ENCODE results near the gene WFS1.

WFS1 gene

GRCh38 chr4:6299875-6300274 lies 30.2 kb downstream of the WFS1 start:
- no peak for DNase-seq (ENCODE audit: low read depth in 2 of 2)

GRCh38 chr4:6300359-6300758 lies 30.7 kb downstream of the WFS1 start:
- no peak for DNase-seq (ENCODE audit: low read depth in 2 of 2)

GRCh38 chr4:6301051-6301731 lies 31.5 kb downstream of the WFS1 start:
- DNase-seq (ENCODE audit: low read depth in 2 of 2) = no peak

DNA sequence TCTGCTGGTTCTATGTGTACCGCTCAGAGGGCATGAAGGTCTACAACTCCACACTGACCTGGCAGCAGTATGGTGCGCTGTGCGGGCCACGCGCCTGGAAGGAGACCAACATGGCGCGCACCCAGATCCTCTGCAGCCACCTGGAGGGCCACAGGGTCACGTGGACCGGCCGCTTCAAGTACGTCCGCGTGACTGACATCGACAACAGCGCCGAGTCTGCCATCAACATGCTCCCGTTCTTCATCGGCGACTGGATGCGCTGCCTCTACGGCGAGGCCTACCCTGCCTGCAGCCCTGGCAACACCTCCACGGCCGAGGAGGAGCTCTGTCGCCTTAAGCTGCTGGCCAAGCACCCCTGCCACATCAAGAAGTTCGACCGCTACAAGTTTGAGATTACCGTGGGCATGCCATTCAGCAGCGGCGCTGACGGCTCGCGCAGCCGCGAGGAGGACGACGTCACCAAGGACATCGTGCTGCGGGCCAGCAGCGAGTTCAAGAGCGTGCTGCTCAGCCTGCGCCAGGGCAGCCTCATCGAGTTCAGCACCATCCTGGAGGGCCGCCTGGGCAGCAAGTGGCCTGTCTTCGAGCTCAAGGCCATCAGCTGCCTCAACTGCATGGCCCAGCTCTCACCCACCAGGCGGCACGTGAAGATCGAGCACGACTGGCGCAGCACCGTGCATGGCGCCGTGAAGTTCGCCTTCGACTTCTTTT lies 32.2 kb downstream of the WFS1 start:
- no peak for DNase-seq (ENCODE audit: low read depth in 2 of 2)

GRCh38 chr4:6302869-6303268 lies 33.2 kb downstream of the WFS1 start:
- no peak for DNase-seq (ENCODE audit: low read depth in 2 of 2)

DNA sequence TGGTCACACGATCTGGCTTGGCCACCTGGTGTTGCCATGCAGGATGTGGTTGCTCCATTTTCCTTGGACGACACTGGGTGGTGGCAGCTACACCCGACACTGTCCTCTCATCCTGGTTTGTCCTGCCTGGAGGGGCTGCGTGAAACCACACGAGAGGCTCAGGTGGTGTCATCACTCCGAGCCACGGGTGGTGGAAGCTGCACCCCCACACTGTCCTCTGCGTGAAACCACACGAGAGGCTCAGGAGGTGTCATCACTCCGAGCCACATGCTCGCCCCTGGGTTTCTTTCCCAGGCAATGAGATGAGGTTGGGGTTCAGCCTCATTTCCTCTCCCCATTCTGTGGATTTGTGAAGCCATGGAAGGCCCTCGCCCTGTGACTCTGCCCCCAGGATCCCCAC lies 34.3 kb downstream of the WFS1 start:
- no peak for DNase-seq (ENCODE audit: low read depth in 2 of 2)

- no peak for DNase-seq (ENCODE audit: low read depth in 2 of 2)
These were observed 36.6 kb downstream of the WFS1 start for GRCh38 chr4:6306299-6306698.

DNA sequence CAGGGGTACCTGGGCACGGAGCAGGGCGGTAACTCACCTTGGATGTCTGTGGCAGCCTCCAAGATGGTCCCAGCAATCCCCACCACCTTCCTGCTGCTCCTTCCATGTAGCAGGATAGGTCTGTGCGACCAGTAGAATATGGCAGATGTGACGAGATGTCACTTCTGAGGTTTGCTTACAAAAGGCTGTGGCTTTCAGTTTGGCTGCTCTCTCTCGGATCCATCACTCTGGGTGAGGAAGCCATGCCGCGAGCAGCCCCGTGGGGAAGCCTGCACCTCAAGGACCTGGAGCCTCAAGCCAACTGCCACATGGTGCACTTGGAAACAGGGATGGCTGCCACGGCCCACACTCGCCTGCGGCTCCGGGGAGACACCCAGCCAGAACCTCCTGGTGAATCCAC lies 37.6 kb downstream of the WFS1 start:
- no peak for DNase-seq (ENCODE audit: low read depth in 2 of 2)

DNA sequence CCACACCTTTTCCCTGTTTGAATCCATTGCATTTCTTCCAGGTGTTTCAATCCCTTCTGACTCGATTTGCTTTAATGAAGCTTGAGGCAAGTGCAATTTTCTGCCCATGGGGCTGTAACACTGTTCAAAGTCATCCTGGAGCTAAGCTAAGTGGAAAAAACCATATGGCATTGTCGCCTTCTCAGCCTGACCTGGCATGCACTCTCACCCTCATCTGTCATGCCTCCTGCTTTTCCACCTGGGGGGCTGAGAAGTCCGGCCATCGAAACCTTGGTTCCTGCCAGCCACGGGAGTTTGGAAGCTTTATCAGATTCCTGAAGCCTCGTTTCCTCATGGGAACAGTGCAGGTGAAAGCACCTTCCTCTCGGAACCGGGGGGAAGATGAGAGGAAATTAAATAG lies 38.2 kb downstream of the WFS1 start:
- no peak for DNase-seq (ENCODE audit: low read depth in 2 of 2)

- DNase-seq (ENCODE audit: low read depth in 2 of 2) = no peak
These were observed 39.4 kb downstream of the WFS1 start for GRCh38 chr4:6308899-6309643.

DNA sequence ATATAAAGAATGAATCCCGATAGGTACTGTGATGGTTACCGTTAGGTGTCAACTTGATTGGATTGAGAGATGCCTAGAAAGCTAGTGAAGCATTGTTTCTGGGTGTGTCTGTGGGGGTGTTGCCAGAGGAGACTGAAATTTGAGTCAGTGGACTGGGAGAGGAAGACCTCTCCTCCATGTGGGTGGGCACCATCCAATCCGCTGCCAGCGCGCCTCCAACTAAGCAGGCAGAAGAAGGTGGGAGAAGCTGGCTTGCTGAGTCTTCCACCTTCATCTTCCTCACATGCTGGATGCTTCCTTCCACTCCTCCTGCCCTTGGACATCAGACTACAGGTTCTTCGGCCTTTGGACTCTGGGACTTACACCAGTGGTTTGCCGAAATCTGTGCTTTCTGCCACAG lies 40.1 kb downstream of the WFS1 start:
- DNase-seq (ENCODE audit: low read depth in 2 of 2) = no peak

DNA sequence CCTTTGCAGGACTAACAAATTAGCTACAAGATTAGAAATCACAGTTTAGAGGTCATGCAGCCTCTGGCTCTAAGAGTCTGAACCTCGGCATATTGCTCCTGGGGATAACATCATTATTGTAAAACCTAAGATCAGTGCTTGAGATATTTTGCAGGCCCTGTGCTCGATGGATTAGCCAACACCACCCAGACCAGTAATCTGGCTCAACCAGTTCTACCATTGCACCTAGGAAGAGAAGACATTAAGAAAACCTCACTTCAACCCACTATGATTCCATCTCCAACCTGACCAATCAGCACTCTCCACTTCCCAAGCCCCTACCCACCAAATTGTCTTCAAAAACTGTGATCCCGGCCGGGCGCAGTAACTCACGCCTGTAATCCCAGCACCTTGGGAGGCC lies 43.6 kb downstream of the WFS1 start:
- no peak for DNase-seq (ENCODE audit: low read depth in 2 of 2)

GRCh38 chr4:6316461-6317003 lies 46.9 kb downstream of the WFS1 start:
- no peak for DNase-seq (ENCODE audit: low read depth in 2 of 2)

- DNase-seq (ENCODE audit: low read depth in 2 of 2) = no peak
These were observed 48.6 kb downstream of the WFS1 start for GRCh38 chr4:6318206-6318605.

GRCh38 chr4:6319530-6320150 lies 50.0 kb downstream of the WFS1 start:
- DNase-seq (ENCODE audit: low read depth in 2 of 2) = no peak

- no peak for DNase-seq (ENCODE audit: low read depth in 2 of 2)
These were observed 51.0 kb downstream of the WFS1 start for GRCh38 chr4:6320663-6321062.

DNA sequence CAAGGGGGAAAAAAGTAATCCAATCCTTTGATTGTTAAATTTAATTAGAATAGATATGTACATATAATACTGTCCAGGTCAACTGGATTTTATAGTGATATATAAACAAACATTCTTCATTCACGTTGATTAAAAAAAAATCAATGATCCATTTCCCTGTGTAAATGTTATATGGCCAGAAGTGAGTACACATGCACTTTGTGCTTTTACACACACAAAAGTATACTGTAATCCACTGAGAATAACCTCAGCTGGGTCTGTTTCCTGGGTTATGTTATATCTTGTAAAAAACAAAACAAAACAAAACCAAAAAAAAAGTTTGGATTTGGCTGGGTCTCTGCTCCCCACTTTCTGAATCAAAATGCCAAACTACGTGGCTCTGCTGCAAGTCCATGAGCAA lies 51.7 kb downstream of the WFS1 start:
- DNase-seq (ENCODE audit: low read depth in 2 of 2) = no peak

DNA sequence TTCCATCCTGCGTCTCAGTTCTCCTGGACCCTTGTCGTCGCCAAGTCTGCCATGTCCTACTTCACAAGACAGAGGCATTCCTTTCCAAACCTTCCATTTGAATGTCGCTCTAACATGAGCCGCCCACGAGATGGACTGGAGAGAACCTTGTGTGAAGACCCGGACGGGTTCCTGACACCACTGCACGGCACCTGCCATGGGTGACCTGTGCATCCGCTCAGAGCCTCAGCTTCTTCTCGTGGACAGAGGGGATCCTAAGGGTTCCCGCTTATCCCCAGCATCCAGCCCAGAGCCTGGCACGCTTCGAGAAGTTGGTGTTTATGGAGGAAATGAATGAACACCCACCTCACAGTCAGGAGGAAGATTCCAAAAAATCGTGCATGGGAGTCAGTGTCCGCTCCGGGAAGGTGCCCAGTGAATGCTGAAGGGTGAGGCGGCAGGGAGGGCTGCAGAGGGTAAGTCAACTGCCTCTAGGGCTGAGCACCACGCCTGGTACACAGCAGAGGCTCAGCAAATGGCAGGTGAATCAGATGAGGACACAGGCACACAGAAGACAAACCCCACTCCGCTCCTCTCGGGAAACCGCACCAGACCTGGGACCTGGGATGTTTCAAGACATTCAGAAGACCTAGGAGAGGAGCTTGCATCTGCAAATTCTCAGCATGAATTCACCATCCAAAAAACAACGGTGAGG lies 52.6 kb downstream of the WFS1 start:
- DNase-seq (ENCODE audit: low read depth in 2 of 2) = no peak

DNA sequence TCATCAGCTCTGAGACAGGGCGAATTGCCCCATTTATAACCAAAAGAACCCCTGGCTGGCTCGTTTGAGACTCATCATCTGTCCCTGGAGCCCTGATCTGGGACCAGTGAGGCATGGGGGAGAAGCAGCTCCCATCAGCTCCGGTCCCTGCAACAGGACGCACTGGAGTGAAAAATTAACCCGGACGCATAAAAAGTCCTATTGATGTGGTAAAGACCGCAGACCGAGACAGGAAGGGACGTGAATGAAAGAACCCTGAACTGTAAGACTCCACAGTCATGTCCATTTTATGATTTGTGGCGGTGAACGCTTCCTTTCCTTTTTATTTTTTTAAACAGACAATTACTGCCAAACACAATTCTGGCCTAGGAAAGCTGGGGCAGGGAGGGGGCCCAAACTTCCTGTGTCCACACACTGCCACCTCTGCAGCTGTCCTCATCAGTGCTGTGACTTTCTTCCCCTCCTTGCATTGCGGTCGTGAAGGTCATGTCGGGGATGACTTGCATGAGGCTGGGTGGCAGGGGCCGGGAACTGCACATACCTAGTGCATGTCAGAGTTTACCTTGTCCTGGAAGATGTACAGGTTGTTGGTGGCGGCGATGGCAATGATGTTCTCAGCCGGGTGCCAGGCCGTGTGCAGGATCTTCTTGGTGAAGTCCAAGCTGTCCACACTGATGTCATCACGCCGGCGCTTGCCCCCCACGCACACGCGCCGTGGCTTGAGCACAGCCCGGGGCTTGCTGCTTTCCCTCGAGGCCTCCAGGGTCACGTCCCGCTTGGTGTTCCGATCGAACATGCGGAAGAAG lies 53.3 kb downstream of the WFS1 start:
- no peak for DNase-seq (ENCODE audit: low read depth in 2 of 2)

GRCh38 chr4:6324461-6324998 lies 54.9 kb downstream of the WFS1 start:
- DNase-seq (ENCODE audit: low read depth in 2 of 2) = no peak

All from stimulated activated CD4-positive, alpha-beta T cell treated with anti-CD3 and anti-CD28 coated beads, Interleukin-12 subunit alpha, Interleukin-12 subunit beta, amount 100 ng/mL, for 24 hours (primary cell).